Measurements from ENCODE around the gene POC1A.
"Not testable (repeated sequence)": the region's sequence is repeated elsewhere in the genome, so short reads cannot be mapped to it uniquely, and the experiment has no call there.

The POC1A gene

GRCh38 chr3:52183786-52184445, 29.7 kb upstream of the POC1A start:
- DNase-seq (ENCODE audit: low spot score), result no peak

- DNase-seq (ENCODE audit: low spot score), result no peak
Measured at GRCh38 chr3:52182691-52183090, 28.5 kb upstream of the POC1A start.

DNA sequence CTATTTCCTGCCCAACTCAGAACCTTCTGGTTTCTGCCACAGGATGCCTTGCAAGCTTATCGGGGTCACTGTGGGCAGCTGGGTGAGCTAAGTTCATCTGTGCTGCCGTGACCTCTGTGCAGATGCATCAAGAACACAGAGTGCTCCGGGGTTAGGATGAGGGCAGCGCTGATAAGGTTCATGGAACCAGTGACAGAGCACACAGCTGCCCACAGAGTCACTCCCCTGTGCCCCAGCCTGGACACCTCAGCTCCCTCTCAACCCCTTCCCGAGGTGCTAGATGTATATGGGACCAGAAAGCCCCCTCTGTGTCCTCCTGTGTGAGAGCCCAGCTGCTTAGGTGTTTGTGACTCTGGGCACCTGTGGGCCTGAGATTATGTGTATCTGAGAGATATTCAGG, 28.0 kb upstream of the POC1A start:
- no peak for DNase-seq (ENCODE audit: low spot score)

DNA sequence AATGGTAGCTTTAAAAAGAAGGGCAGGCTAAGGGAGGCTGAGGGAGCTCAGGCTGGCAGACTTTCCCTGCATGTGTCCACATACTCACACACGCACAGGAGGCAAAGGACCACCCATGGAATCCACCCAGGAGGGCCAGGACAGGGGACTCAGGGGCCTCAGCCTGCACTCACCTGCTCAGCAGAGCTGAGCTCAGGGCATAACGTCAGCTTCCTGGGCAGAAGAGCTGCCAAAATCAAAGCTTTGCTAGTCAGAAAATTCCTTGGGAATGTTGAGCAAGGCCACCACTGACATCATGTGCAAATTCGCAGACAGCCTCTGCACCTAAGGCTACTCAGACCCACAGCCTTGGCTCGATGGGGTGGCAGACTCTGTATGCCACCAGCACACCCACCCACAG, 27.3 kb upstream of the POC1A start:
- DNase-seq (ENCODE audit: low spot score), result no peak

GRCh38 chr3:52178537-52178936, 24.3 kb upstream of the POC1A start:
- DNase-seq (ENCODE audit: low spot score), result no peak

DNA sequence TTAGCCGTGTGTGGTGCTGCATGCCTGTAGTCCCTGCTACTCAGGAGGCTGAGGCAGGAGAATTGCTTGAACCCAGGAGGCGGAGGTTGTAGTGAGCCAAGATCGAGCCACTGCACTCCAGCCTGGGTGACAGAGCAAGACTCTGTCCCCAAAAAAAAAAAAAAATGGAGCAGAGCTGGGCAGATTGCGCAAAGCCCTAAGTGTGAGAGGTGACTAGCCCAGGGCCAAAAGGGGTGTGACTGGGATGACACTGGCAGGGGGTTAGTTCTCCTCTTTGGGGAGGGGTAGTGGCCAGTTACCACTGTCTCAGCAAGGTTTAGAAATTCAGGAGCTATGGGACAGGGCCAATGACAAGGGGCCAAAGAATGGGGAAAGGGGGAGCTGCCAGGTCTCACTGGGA, 23.9 kb upstream of the POC1A start:
- not testable (repeated sequence) for DNase-seq (ENCODE audit: low spot score)

- no peak for DNase-seq (ENCODE audit: low spot score)
Measured at GRCh38 chr3:52177701-52178042, 23.4 kb upstream of the POC1A start.

GRCh38 chr3:52176951-52177700, 22.9 kb upstream of the POC1A start:
- DNase-seq (ENCODE audit: low spot score), result no peak

DNA sequence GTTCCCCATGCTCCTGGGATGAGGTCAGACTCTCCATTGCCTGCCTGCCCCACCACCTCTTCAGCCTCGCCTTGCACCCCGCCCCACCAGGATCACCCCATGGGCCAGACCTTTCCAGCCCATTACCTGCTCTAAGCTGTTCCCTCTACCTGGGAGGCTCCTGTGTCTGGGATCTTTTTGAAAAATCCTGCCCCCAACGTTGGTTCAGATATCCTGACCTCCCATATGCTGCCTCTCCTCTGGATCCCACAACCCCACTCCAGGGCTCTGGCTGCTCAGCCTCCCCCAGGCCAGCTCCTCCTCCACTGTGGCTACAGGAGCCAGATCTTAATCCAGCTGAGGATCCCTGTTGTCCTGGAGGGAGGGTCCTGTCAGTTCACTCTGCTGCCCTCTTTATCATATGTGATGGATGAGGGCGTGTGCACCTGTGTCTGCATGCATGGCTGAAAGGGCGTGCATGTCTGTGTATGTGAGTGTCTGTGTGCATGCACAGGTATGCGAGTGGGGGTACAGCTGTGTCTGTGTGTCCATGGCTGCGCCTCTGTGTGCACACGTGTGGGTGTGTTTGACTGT, 22.0 kb upstream of the POC1A start:
- DNase-seq (ENCODE audit: low spot score), result no peak

GRCh38 chr3:52175416-52176179, 21.4 kb upstream of the POC1A start:
- no peak for DNase-seq (ENCODE audit: low spot score)

DNA sequence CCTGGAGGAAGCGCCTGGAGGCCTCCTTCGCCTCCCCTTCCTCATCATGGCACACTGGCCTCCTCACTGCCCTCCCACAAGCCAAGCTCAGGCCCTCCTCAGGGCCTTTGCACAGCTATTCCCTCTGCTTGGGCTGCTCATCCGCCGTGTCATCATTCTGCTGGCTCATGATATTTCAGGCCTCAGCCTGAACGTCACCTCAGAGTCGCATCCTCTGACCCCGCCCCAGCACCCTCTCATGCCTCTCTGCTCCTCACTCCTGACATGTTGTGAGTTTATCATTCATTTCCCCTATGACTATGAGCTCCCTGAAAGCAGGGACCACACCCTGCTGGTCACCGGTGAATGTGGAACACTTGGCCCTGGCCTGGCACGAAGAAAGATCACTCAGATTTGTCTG, 20.7 kb upstream of the POC1A start:
- DNase-seq (ENCODE audit: low spot score), result no peak

DNA sequence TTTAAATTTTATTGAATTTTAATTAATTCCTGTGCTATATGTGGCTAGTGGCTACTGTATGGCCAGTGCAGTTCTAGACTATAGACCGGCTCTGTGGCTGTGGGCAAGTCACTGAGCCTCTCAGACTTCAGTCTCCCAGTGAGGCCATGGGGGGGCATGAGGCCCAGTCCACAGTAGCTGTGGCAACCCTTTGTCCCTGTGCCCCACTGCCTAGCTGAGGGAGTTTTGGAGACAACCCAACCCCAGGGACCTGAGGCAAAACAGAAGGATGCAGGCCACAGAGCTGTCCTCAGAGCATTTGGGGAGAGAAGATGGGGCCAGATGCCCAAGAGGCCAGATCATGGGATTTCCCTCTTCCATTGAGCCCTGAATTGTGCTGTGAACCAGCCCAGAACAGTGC, 18.9 kb upstream of the POC1A start:
- no peak for DNase-seq (ENCODE audit: low spot score)

- DNase-seq (ENCODE audit: low spot score), result no peak
Measured at GRCh38 chr3:52172262-52172757, 18.1 kb upstream of the POC1A start.

DNA sequence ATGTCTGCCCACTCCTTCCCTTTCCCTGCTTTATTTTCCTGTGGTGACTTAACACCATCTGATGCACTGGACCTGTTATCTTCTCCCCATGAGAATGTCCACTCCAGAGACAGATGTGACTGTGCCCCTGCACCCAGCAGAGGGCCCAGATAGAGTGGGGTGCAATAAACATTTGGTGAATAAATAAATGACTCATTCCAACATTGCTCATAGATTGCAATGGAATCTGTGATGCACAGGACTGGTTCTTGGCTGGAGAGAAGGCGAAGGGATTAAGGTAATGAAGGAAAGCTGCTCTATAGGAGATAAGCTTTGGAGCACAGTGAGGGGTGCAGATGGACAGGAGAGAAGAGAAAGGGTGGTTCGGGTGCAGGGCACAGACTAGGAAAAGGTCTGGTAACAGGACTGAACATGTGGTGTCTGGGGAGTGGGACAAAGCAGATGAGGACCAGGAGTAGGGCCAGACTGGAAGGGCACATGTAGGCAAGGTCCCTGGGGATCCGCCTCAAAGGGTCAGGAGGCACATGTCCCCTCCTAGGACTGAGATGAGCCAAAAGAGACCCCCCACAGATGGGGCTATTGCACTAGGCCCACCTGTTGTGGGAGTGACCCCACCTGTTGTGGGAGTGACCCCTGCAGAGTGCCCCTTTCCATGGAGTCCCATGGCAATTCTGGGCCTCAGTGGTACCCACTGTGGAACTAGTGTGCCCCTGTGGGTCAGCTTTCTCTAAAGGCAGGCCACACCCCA, 17.5 kb upstream of the POC1A start:
- peak; percentile 54 for DNase-seq (ENCODE audit: low spot score)

DNA sequence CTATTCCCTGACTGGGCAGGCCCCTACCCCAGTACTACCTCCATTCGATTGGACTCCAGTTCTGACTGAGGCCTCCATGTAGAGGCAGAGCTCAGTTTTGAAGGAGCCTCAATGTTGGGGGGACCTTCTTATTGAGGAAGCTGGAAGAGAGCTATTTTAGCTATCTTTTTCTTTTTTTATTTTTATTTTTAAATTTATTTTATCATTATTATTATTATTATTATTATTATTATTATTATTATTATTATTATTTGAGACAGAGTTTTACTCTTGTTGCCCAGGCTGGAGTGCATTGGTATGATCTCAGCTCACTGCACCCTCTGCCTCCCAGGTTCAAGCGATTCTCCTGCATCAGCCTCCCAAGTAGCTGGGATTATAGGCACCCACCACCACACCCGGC, 16.0 kb upstream of the POC1A start:
- not testable (repeated sequence) for DNase-seq (ENCODE audit: low spot score)

DNA sequence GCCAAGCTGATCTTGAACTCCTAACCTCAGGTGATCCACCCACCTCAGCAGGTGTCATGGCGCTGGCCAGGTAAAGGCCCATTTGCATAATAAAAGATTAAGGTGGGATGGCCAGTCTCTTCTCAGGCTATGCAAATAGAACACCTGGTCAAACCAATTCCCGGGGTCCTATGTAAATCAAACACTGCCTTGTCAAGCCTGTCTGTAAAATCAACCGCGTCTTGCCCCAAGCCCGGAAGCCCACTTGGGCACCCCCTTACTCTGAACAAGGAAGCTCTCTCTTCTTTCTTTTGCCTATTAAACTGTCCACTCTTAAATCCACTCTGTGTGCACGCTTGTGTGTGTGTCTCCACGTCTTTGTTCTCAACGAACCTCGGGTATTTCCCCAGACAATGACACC, 13.0 kb upstream of the POC1A start:
- DNase-seq (ENCODE audit: low spot score), result no peak

- DNase-seq (ENCODE audit: low spot score), result no peak
Measured at GRCh38 chr3:52162250-52162872, 8.1 kb upstream of the POC1A start.

DNA sequence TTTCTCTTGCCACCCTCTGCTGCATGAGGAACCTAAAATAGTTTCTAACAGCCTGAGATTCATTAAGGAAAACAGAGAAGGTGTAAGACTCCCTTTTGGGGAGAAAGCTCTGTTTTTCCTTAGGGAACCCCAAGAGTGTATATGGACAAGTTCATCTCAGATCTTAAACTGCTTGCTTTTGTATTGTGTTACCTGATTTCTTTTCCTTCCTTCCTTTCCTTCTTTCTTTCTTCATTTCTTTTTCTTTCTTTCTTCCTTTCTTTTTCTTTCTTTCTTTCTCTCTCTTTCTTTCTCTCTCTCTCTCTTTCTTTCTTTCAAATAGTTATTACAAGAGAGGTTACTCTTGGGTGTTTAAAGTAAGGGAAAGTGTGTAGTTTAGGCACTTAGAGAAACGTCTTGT, 5.3 kb upstream of the POC1A start:
- no peak for DNase-seq (ENCODE audit: low spot score)

- DNase-seq (ENCODE audit: low spot score), result no peak
Measured at GRCh38 chr3:52155912-52156311, 1.7 kb upstream of the POC1A start.

DNA sequence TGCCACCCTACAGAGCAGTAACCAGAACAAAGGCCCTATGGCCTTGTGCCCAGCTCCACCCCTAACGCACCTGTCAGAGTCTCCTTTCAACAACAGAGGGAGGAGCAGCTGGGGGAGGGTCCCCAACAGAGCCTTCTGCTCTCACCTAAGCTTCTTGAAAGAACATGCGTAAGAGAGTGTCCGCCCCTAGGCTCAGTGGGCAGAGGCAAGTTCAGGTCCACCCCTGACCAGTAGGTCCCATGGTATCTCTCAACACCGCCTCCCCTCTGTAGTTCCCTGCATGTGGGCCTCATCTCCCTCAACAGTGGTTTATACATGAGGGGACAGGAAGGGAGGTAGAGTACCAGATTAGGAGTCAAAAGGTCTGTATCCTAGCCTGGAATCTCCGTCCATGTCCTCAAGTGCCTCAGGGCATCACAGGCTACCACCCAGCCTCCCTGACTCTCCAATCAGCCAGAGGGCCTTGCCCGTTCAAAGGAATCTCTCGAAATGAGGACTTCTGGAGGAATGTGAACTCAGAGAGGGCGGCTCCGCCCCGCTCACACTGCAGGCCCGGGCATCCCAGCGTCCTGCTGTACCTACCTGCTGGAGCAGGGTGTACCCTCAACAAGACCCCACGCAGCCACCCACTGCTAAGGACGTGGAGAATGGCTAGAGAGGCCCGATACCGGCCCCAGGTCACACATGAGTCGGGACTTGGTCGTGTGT, 680 bp downstream of the POC1A start:
- DNase-seq (ENCODE audit: low spot score), result peak; percentile 61

DNA sequence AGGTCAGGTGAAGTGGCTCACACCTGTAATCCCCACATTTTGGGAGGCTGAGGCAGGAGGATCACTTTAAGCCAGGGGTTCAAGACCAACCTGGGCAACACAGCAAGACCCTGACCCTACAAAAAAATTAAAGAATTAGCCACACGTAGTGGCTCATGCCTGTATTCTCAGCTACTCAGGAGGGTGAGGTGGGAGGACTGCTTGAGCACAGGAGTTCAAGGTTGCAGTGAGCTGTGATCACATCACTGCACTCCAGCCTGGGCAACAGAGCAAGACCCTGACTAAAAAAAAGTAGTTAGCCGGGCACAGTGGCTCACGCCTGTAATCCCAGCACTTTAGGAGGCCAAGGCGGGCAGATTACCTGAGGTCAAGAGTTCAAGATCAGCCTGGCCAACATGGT, 2.2 kb downstream of the POC1A start:
- DNase-seq (ENCODE audit: low spot score), result not testable (repeated sequence)
